HepG2 (cell line): ENCODE measurements around the gene CAMSAP1.

Source experiments
- NFE2L2 ChIP-seq: fragments of 150-350 bp; IDR thresholded peaks from 2 replicates; pipeline ENCODE4 v1.6.1; 2014; ENCODE audit warnings: low read length
- TF ChIP-seq, protein P1 (sequence below): sonication (generic); formaldehyde crosslinking; IDR thresholded peaks from 2 replicates; pipeline ENCODE4 v1.5.1; 2020; ENCODE audit warnings: mild to moderate bottlenecking, missing genetic modification reagents, borderline replicate concordance
- TF ChIP-seq, protein P2 (sequence below): sonication (generic); formaldehyde crosslinking; IDR thresholded peaks from 2 replicates; pipeline ENCODE4 v1.4.0; 2020; ENCODE audit warnings: missing genetic modification reagents

DNA sequence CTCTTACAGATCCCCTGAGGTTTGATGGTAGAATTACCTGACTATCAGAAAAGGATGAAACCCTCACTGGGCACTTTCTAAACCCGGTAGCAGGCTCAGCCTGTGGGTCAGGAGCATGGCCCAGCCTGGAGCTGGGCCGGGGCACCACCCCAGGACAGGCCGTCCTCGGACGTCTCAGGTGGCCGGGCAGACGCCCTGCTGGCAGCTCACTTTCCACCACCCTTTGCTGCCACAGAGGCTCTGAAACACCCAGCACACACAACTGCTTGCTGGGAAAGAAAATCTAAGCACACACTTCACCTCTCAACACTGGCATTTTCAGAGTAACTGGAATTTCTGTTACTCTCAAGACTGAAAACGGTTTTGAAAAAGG is 49.4 kb upstream of the CAMSAP1 start:
- TF ChIP-seq, protein P1, sequence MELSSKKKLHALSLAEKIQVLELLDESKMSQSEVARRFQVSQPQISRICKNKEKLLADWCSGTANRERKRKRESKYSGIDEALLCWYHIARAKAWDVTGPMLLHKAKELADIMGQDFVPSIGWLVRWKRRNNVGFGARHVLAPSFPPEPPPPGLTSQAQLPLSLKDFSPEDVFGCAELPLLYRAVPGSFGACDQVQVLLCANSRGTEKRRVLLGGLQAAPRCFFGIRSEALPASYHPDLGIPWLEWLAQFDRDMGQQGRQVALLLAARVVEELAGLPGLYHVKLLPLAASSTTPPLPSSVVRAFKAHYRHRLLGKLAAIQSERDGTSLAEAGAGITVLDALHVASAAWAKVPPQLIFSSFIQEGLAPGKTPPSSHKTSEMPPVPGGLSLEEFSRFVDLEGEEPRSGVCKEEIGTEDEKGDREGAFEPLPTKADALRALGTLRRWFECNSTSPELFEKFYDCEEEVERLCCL (CRISPR knock-in tag), result no peak
- no peak for TF ChIP-seq NFE2L2
- TF ChIP-seq, protein P2, sequence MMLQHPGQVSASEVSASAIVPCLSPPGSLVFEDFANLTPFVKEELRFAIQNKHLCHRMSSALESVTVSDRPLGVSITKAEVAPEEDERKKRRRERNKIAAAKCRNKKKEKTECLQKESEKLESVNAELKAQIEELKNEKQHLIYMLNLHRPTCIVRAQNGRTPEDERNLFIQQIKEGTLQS, result no peak
